ENCODE data around the gene CDS2. TPM values are rescaled to one million over a fixed set of nuclear protein-coding genes. Genes with fewer than 3 reads are reported as not detected.

The CDS2 gene
- total and polyA plus RNA-seq, 4 donors: 9.6 to 31.6 (median 14.4) TPM

DNA sequence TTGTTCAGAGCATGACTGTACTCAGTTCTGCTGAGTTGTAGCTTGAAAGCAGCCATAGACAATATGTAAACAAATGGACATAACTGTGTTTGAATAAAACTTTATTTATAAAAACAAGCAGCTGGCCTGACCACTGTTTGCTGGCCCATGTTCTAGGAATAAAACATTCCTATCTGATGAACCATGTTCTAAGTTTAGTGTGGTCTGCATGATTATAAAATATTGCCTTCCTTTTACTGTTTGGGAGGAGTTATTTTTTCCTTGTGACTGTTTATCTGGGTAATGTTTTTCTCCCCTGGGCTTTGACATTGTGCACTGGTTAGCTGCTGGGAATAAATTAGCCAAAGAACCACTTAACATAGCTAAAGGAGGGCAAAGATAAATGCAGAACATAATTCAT lies 55.1 kb downstream of the CDS2 start:
- H3K36me3 ChIP-seq (ENCODE audit: control insufficient read depth in 4 of 4, insufficient read depth in 3 of 4, low read depth in 1 of 4, low read length in 3 of 4): peaks cover 0 to 41% (median 20%) of the 10 kb centered on the region in 4 donors
- TF ChIP-seq EGR1 (IDR thresholded peaks at IDR 0.05; ENCODE audit: low read depth in 2 of 2) (no peak), TAF1 (conservative IDR thresholded peaks at IDR 0.05) (no peak), RXRA (IDR thresholded peaks at IDR 0.05) (no peak), NR2F2 (IDR thresholded peaks at IDR 0.05) (no peak), YY1 (IDR thresholded peaks at IDR 0.05) (no peak), HNF4A (conservative IDR thresholded peaks at IDR 0.05) (no peak), SP1 (IDR thresholded peaks at IDR 0.05) (no peak), RAD21 (IDR thresholded peaks at IDR 0.05) (no peak), FOXA1 (IDR thresholded peaks at IDR 0.05) (no peak)
- TF ChIP-seq, protein P1, sequence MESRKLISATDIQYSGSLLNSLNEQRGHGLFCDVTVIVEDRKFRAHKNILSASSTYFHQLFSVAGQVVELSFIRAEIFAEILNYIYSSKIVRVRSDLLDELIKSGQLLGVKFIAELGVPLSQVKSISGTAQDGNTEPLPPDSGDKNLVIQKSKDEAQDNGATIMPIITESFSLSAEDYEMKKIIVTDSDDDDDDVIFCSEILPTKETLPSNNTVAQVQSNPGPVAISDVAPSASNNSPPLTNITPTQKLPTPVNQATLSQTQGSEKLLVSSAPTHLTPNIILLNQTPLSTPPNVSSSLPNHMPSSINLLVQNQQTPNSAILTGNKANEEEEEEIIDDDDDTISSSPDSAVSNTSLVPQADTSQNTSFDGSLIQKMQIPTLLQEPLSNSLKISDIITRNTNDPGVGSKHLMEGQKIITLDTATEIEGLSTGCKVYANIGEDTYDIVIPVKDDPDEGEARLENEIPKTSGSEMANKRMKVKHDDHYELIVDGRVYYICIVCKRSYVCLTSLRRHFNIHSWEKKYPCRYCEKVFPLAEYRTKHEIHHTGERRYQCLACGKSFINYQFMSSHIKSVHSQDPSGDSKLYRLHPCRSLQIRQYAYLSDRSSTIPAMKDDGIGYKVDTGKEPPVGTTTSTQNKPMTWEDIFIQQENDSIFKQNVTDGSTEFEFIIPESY (IDR thresholded peaks at IDR 0.05): no peak
- TF ChIP-seq, protein P2, sequence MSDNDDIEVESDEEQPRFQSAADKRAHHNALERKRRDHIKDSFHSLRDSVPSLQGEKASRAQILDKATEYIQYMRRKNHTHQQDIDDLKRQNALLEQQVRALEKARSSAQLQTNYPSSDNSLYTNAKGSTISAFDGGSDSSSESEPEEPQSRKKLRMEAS (IDR thresholded peaks at IDR 0.05): no peak
- TF ChIP-seq, protein P3, sequence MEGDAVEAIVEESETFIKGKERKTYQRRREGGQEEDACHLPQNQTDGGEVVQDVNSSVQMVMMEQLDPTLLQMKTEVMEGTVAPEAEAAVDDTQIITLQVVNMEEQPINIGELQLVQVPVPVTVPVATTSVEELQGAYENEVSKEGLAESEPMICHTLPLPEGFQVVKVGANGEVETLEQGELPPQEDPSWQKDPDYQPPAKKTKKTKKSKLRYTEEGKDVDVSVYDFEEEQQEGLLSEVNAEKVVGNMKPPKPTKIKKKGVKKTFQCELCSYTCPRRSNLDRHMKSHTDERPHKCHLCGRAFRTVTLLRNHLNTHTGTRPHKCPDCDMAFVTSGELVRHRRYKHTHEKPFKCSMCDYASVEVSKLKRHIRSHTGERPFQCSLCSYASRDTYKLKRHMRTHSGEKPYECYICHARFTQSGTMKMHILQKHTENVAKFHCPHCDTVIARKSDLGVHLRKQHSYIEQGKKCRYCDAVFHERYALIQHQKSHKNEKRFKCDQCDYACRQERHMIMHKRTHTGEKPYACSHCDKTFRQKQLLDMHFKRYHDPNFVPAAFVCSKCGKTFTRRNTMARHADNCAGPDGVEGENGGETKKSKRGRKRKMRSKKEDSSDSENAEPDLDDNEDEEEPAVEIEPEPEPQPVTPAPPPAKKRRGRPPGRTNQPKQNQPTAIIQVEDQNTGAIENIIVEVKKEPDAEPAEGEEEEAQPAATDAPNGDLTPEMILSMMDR (IDR thresholded peaks at IDR 0.05; ENCODE audit: low read depth, low read length, missing input control): no peak
- TF ChIP-seq, protein P4, sequence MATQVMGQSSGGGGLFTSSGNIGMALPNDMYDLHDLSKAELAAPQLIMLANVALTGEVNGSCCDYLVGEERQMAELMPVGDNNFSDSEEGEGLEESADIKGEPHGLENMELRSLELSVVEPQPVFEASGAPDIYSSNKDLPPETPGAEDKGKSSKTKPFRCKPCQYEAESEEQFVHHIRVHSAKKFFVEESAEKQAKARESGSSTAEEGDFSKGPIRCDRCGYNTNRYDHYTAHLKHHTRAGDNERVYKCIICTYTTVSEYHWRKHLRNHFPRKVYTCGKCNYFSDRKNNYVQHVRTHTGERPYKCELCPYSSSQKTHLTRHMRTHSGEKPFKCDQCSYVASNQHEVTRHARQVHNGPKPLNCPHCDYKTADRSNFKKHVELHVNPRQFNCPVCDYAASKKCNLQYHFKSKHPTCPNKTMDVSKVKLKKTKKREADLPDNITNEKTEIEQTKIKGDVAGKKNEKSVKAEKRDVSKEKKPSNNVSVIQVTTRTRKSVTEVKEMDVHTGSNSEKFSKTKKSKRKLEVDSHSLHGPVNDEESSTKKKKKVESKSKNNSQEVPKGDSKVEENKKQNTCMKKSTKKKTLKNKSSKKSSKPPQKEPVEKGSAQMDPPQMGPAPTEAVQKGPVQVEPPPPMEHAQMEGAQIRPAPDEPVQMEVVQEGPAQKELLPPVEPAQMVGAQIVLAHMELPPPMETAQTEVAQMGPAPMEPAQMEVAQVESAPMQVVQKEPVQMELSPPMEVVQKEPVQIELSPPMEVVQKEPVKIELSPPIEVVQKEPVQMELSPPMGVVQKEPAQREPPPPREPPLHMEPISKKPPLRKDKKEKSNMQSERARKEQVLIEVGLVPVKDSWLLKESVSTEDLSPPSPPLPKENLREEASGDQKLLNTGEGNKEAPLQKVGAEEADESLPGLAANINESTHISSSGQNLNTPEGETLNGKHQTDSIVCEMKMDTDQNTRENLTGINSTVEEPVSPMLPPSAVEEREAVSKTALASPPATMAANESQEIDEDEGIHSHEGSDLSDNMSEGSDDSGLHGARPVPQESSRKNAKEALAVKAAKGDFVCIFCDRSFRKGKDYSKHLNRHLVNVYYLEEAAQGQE (IDR thresholded peaks at IDR 0.05): no peak

DNA sequence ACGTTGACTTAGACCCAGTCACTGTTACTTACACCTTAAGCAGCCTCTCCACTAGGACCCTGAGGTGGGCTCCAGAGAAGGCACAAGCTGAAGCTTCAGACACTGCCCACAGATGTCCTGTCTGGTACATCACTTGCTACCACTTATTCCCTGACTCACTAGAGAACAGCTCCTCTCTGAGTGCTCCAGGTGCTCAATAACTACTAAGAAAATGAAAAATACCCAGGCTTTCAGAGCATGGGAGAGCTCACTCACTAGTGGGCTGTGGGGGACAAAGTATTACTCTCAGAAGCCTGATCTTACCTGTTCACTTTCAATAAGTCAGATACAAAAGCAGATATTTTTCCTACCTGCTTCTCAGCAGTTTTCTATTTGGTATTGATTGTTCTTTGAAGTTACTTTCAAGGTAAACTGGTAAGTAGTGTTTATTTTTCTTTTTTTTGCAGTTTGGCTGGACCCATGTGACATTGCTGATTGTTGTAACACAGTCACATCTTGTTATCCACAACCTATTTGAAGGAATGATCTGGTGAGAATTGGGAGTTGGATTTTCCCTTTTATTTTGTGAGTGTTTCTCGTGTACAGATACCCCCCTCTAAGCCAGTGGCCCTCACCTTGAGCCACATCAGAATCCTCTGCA lies 55.9 kb downstream of the CDS2 start:
- Histone ChIP-seq H3K9me3 (ENCODE audit: control insufficient read depth in 4 of 4, low read length in 3 of 4) (no peaks in the 10 kb centered on the region), H3K9ac (ENCODE audit: low read depth in 1 of 2, low read length in 2 of 2) (no peak overlapping the region), H3K27me3 (ENCODE audit: control insufficient read depth in 4 of 4, insufficient read depth in 4 of 4, low read length in 3 of 4) (no peaks in the 10 kb centered on the region), H3K4me1 (ENCODE audit: control insufficient read depth in 4 of 4, insufficient read depth in 4 of 4, low read length in 3 of 4) (peaks cover 0 to 28% (median 24%) of the 10 kb centered on the region in 4 donors), H3K4me3 (ENCODE audit: low read depth in 1 of 3, low read length in 3 of 3) (no peak overlapping the region), H3K27ac (ENCODE audit: low read depth in 1 of 2, low read length in 2 of 2) (peak overlapping the region in 1 of 2 donors; percentile 84), H3K36me3 (ENCODE audit: control insufficient read depth in 4 of 4, insufficient read depth in 3 of 4, low read depth in 1 of 4, low read length in 3 of 4) (peaks cover 0 to 33% (median 17%) of the 10 kb centered on the region in 4 donors)
- DNase-seq (ENCODE audit: low spot score): no peak
- 62% methylated on average over 2 of the region's 2 CpGs for WGBS
- TF ChIP-seq, protein P3 (IDR thresholded peaks at IDR 0.05; ENCODE audit: low read depth, low read length, missing input control): no peak
- TF ChIP-seq HNF4G (IDR thresholded peaks at IDR 0.05) (no peak), FOXA2 (IDR thresholded peaks at IDR 0.05) (no peak), RXRA (IDR thresholded peaks at IDR 0.05) (peak in 1 of 2 donors; percentile 23), GABPA (IDR thresholded peaks at IDR 0.05 in 1 of 2, conservative IDR thresholded peaks at IDR 0.05 in 1 of 2) (no peak), SP1 (IDR thresholded peaks at IDR 0.05) (peak; percentile 10), FOXA1 (IDR thresholded peaks at IDR 0.05) (no peak)
- TF ChIP-seq, protein P2 (IDR thresholded peaks at IDR 0.05): no peak

More for the DNA sequence above, 55.1 kb downstream of the CDS2 start:
- no peaks in the 10 kb centered on the region for H3K9me3 ChIP-seq (ENCODE audit: control insufficient read depth in 4 of 4, low read length in 3 of 4)
- no peak overlapping the region for H3K4me3 ChIP-seq (ENCODE audit: low read depth in 1 of 3, low read length in 3 of 3)
- no peaks in the 10 kb centered on the region for H3K27me3 ChIP-seq (ENCODE audit: control insufficient read depth in 4 of 4, insufficient read depth in 4 of 4, low read length in 3 of 4)
- H3K9ac ChIP-seq (ENCODE audit: low read depth in 1 of 2, low read length in 2 of 2): no peak overlapping the region
- no peak for DNase-seq (ENCODE audit: low spot score)
- no peak overlapping the region for H3K27ac ChIP-seq (ENCODE audit: low read depth in 1 of 2, low read length in 2 of 2)
- H3K4me1 ChIP-seq (ENCODE audit: control insufficient read depth in 4 of 4, insufficient read depth in 4 of 4, low read length in 3 of 4): peaks cover 0 to 28% (median 24%) of the 10 kb centered on the region in 4 donors
